ENCODE data around the gene TSHZ2. TPM values are rescaled to one million over a fixed set of nuclear protein-coding genes. Genes with fewer than 3 reads are reported as not detected.

The TSHZ2 gene
- total RNA-seq, 1 donor from 2014 or later: 0.77 TPM

GRCh38 chr20:53332022-53332837, 360.1 kb downstream of the TSHZ2 start:
- no peak for DNase-seq (ENCODE audit: low read depth in 2 of 2)

GRCh38 chr20:53334861-53335260, 362.7 kb downstream of the TSHZ2 start:
- DNase-seq (ENCODE audit: low read depth in 2 of 2): no peak

- no peak for DNase-seq (ENCODE audit: low read depth in 2 of 2)
Measured at GRCh38 chr20:53335555-53335954, 363.4 kb downstream of the TSHZ2 start.

- DNase-seq (ENCODE audit: low read depth in 2 of 2): no peak
Measured at GRCh38 chr20:53336892-53337291, 364.7 kb downstream of the TSHZ2 start.

GRCh38 chr20:53337390-53338101, 365.4 kb downstream of the TSHZ2 start:
- DNase-seq (ENCODE audit: low read depth in 2 of 2): no peak

- DNase-seq (ENCODE audit: low read depth in 2 of 2): no peak
Measured at GRCh38 chr20:53338716-53339115, 366.6 kb downstream of the TSHZ2 start.

- no peak for DNase-seq (ENCODE audit: low read depth in 2 of 2)
Measured at GRCh38 chr20:53342429-53342828, 370.3 kb downstream of the TSHZ2 start.

- DNase-seq (ENCODE audit: low read depth in 2 of 2): no peak
Measured at GRCh38 chr20:53343448-53343847, 371.3 kb downstream of the TSHZ2 start.

- DNase-seq (ENCODE audit: low read depth in 2 of 2): no peak
Measured at GRCh38 chr20:53344891-53345290, 372.7 kb downstream of the TSHZ2 start.

GRCh38 chr20:53345536-53346334, 373.6 kb downstream of the TSHZ2 start:
- no peak for DNase-seq (ENCODE audit: low read depth in 2 of 2)

GRCh38 chr20:53346335-53346648, 374.1 kb downstream of the TSHZ2 start:
- no peak for DNase-seq (ENCODE audit: low read depth in 2 of 2)

GRCh38 chr20:53349730-53350129, 377.6 kb downstream of the TSHZ2 start:
- DNase-seq (ENCODE audit: low read depth in 2 of 2): no peak

GRCh38 chr20:53352727-53353440, 380.7 kb downstream of the TSHZ2 start:
- DNase-seq (ENCODE audit: low read depth in 2 of 2): no peak

- no peak for DNase-seq (ENCODE audit: low read depth in 2 of 2)
Measured at GRCh38 chr20:53354314-53354713, 382.2 kb downstream of the TSHZ2 start.

GRCh38 chr20:53355790-53356189, 383.6 kb downstream of the TSHZ2 start:
- DNase-seq (ENCODE audit: low read depth in 2 of 2): no peak

- no peak for DNase-seq (ENCODE audit: low read depth in 2 of 2)
Measured at GRCh38 chr20:53359425-53359824, 387.3 kb downstream of the TSHZ2 start.

- DNase-seq (ENCODE audit: low read depth in 2 of 2): no peak
Measured at GRCh38 chr20:53360852-53361251, 388.7 kb downstream of the TSHZ2 start.

GRCh38 chr20:53362736-53363135, 390.6 kb downstream of the TSHZ2 start:
- no peak for DNase-seq (ENCODE audit: low read depth in 2 of 2)

- no peak for DNase-seq (ENCODE audit: low read depth in 2 of 2)
Measured at GRCh38 chr20:53364646-53365045, 392.5 kb downstream of the TSHZ2 start.

GRCh38 chr20:53365076-53365475, 392.9 kb downstream of the TSHZ2 start:
- no peak for DNase-seq (ENCODE audit: low read depth in 2 of 2)

- no peak for DNase-seq (ENCODE audit: low read depth in 2 of 2)
Measured at GRCh38 chr20:53365539-53366075, 393.4 kb downstream of the TSHZ2 start.

All from dermis microvascular lymphatic vessel endothelial cell (primary cell).